Endothelial cell of hepatic sinusoid (primary cell): ENCODE data around the gene RARA.

ENCODE experiments used
- in situ Hi-C: cut with HindIII; loops from 2 replicates; pipeline ENCODE4 v1.10.0; 2017; ENCODE audit warnings: low sequenced_read_pairs

The RARA gene

GRCh38 chr17:40309031-40309948 is at the start of gene RARA:
TSS of gene RARA (plus strand) at chr17:40309180. CDS start at chr17:40331219, 22,039 bp downstream.
- in situ Hi-C loops: no loop called here

DNA sequence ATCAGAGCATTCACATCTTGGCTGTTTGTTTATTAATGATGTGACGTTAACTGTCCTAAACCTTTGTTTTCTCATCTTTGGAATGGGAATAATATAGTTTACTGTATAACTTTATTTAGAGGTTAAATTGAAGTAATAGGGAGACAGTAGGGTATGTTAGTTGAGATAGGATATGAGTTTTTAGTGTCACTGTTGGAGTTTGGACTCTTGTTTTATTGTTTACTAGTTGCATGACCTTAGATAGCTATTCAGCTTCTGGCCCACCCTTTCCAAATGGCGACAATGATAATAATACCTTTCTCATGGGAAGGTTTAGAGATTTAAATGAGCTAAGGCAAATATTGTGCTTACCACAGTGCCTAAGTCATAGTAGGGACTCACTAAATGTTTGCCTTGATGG is 49.5 kb upstream of the RARA start:
- in situ Hi-C loops: no loop called here

GRCh38 chr17:40260528-40260927 is 48.5 kb upstream of the RARA start:
- in situ Hi-C loops: no loop called here

- in situ Hi-C loops: loop anchor here (5.0 kb wide), 1 partner anchor 53 kb away; no protein-coding TSS in a partner anchor
These were observed 44.4 kb upstream of the RARA start for GRCh38 chr17:40264458-40265185.

DNA sequence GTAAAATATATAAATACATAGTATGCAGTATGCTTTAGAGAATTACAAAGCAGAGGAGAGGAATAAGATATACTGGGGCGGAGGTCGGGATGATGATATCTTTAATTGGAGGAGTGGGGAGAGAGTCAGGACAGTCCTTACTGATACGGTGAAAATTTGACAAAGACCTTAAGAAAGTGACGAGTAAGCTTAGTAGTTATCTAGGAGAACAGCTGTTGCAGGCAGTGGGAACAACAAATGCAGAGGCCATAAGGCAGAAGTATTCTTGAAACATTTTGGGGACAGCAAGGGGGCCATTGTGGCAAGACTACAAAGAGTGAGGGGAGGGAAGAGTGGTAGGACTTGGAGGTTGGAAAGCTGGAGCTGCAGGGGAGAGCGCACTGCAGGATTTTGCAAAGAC is 43.6 kb upstream of the RARA start:
- in situ Hi-C loops: loop anchor here (5.0 kb wide), 1 partner anchor 52 kb away; no protein-coding TSS in a partner anchor

- in situ Hi-C loops: loop anchor here (5.0 kb wide), 1 partner anchor 50 kb away; no protein-coding TSS in a partner anchor
These were observed 42.1 kb upstream of the RARA start for GRCh38 chr17:40266882-40267281.

DNA sequence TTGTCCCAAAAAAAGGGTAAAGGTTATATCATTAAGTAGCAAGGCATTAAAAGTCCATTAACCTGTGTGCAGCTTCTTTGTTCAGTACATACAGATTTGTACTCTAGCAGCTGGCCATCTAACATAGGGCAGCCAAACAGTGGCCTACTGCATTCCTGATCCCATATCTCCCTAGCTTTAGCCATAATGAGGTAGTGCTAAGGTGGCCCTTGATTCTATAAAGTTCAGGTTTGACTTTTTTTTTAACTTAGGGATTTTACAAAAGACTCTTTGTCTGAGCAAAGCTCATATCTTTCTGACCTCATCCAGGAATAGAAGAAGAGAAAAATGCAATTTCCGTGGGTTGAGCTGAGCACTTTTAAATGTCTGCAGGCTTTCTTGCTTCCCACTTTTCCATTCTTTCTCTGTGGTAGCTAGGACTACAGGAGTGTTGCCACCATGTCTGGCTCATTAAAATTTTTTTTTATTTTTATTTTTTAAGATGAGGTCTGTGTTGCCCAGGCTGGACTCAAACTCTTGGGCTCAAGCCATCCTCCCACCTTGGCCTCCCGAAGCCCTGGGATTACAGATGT is 40.8 kb upstream of the RARA start:
- in situ Hi-C loops: loop anchor here (5.0 kb wide), 1 partner anchor 49 kb away; no protein-coding TSS in a partner anchor

DNA sequence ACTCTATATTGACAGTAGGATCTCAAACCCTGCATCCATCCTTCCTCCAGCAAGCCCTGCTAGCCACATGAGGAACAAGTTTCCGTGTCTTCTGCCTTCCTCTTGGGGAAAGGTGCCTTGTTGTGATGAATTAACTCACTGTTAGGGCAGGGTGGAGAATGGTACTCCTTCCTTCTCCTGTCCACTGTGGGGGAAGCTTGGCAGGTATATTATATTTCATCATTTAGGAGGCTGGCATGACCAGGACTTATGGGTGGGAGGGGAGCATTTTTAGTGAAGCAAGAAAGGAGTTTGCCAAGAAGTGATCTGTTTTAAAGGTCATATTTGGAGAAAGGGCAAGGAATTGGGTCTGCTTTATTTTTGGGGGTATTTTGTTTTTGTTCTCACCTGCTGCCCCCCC is 30.6 kb upstream of the RARA start:
- in situ Hi-C loops: no loop called here

- in situ Hi-C loops: no loop called here
These were observed 29.6 kb upstream of the RARA start for GRCh38 chr17:40279402-40279801.

DNA sequence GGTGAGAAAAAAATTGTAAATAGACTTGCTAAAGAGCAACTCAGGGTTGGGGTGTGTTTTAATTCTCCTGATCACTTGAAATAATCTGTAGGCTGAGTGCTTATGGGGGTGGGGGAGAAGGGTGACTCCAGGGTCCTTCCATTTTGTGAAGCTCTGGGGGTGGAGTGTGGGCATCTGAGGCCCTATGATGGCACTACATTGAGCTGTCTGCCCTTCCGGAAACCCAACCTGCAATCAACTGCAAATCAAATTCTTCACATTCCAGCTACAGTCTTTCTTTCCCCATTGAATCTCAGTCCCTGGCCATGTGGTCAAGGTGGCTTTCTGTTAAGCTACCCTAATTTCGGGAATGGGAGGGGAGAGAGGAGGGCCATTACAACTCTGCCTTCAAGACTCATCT is 27.3 kb upstream of the RARA start:
- in situ Hi-C loops: no loop called here

GRCh38 chr17:40283662-40284061 is 25.3 kb upstream of the RARA start:
- in situ Hi-C loops: no loop called here

- in situ Hi-C loops: no loop called here
These were observed 24.8 kb upstream of the RARA start for GRCh38 chr17:40284085-40284713.

DNA sequence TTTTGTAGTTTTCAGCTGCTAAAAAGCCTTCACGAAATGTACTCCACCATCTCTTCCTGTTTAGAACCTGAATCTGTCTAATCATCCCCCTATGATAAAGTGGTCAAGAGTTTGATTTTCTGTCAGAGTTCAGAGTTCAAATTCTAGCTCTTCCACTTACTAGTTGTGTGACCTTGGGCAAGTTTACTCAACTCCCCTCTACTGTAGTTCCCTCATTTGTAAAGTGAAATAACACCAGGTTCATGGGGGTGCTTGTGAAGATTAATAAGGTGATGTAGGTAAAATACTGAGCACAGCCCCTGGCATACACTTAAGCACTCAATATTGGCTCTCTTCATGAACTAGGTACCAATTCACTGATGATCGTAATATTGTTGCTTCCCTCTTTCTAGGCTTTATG is 22.5 kb upstream of the RARA start:
- in situ Hi-C loops: no loop called here

DNA sequence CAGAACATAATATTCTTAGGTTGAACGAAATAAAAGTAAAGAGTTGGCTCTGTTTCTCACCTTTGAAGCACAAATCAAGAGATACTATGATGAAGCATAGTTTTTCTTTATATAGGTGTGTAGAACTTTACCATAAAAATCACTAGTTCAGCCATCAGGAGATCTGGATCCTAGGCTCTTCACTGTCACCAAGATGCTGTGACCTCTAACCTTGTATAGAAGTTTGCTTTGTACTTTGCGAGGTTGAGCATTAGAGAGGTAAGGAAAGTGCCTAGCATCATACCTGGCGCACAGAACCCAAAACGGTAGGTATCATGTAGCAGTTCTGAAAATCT is 21.9 kb upstream of the RARA start:
- in situ Hi-C loops: no loop called here

DNA sequence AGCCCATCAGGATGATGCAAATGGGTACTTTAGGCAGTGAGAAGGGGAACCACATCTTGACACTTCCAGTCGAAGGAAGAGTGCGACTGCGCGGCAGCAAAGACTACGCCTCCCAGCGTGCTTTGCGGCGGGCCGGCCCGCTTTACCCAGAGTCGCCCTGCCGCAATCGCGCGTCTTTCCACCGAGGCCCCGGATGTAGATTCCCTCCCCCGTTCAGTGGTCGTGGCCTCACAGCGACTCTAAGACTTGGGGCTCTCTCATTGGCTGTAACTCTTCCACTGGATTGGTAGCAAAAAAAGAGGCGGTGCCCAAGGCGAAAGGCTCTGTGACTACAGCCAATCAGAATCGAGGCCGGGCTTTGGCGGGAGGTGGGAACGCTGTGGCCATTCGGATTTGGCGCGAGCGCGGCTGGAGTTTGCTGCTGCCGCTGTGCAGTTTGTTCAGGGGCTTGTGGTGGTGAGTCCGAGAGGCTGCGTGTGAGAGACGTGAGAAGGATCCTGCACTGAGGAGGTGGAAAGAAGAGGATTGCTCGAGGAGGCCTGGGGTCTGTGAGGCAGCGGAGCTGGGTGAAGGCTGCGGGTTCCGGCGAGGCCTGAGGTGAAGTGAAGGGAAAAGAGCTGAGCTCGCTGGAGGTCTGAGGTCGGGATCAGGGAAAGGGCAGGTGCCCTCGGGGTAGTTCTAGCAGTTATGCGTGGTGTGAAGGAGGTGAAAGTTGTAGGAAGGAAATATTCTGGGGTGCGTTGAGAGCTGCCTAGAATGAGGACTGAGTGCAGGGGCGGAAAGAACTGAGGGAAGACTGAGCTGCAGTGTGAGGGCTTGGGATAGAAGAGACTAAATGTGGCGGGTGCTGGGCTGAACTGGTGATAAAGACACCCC is 21.2 kb upstream of the RARA start, which contains the start of gene CDC6:
Gene CDC6 (plus strand): TSS at position 386 of the 876 bp plus-strand sequence. CDS start 1,542 bp downstream, outside the sequence.
- in situ Hi-C loops: no loop called here

- in situ Hi-C loops: no loop called here
These were observed 18.2 kb upstream of the RARA start for GRCh38 chr17:40290629-40291280.

- in situ Hi-C loops: no loop called here
These were observed 17.7 kb upstream of the RARA start for GRCh38 chr17:40291281-40291664.

- in situ Hi-C loops: no loop called here
These were observed 15.6 kb upstream of the RARA start for GRCh38 chr17:40293363-40293762.
